Measurements from ENCODE around the gene ODR4.
"Not testable (repeated sequence)": the region's sequence is repeated elsewhere in the genome, so short reads cannot be mapped to it uniquely, and the experiment has no call there.

The ODR4 gene

DNA sequence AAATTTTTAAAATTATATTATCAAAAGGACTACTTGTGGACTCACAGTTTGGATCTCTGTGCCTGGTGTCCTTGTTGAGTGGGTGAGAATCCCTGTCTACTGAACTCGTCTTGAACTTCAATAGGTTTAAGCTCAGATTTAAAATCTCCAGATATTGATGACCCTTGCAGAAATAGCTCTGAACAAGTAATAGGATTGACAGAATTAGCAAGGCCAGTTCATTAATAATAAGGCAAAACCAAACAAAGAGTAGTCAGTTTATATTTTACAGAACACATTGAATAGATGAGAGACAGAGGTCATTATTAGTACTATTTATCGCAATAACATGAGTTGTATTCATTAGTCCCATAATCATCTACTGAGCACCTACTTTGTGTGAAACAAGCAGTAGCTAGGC lies 85.4 kb downstream of the ODR4 start, which contains the start of gene PDC:
Gene PDC (minus strand): TSS at position 101 of the 400 bp plus-strand sequence. CDS start 11,655 bp downstream, outside the sequence.
- no peak within 1 kb of the TSS for H3K4me3 ChIP-seq (ENCODE audit: low read depth in 1 of 2, low read length in 2 of 2)
- H3K27ac ChIP-seq (ENCODE audit: low read length): no peak within 1 kb of the TSS
- no peaks in the 10 kb centered on the region for H3K36me3 ChIP-seq (ENCODE audit: control insufficient read depth in 1 of 2, insufficient read depth in 2 of 2, low read length in 2 of 2)
- peaks cover 0 to 3% of the 10 kb centered on the region in 2 donors for H3K4me1 ChIP-seq (ENCODE audit: control insufficient read depth in 1 of 2, insufficient read depth in 2 of 2, low read length in 2 of 2)
- H3K27me3 ChIP-seq (ENCODE audit: low read depth, low read length): no peaks in the 10 kb centered on the region
- no peaks in the 10 kb centered on the region for H3K9me3 ChIP-seq (ENCODE audit: control insufficient read depth in 1 of 2, low read length in 2 of 2)

DNA sequence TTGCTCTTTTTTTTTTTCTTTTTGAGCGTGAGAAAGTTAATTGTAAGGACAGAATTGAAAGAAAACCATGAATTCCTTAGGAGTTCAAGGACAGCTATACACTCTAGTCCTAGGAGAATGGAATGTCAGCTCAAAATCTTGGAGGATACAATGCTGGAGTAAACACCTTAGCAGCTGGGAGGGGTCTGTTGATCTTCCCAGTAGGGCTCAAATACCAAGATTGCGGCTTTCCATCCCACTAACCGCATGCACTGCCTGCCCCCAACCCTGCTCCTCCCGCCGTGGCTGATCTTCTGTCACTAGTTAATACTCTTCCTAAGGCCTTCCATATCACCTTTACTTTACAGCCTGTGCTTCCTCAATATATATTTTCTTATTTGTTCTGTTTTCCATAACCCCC lies 87.9 kb downstream of the ODR4 start:
- no peak overlapping the region for H3K4me3 ChIP-seq (ENCODE audit: low read depth in 1 of 2, low read length in 2 of 2)
- no peaks in the 10 kb centered on the region for H3K36me3 ChIP-seq (ENCODE audit: control insufficient read depth in 1 of 2, insufficient read depth in 2 of 2, low read length in 2 of 2)
- H3K27ac ChIP-seq (ENCODE audit: low read length): no peak overlapping the region
- H3K4me1 ChIP-seq (ENCODE audit: control insufficient read depth in 1 of 2, insufficient read depth in 2 of 2, low read length in 2 of 2): no peaks in the 10 kb centered on the region
- H3K9me3 ChIP-seq (ENCODE audit: control insufficient read depth in 1 of 2, low read length in 2 of 2): no peaks in the 10 kb centered on the region
- no peaks in the 10 kb centered on the region for H3K27me3 ChIP-seq (ENCODE audit: low read depth, low read length)

DNA sequence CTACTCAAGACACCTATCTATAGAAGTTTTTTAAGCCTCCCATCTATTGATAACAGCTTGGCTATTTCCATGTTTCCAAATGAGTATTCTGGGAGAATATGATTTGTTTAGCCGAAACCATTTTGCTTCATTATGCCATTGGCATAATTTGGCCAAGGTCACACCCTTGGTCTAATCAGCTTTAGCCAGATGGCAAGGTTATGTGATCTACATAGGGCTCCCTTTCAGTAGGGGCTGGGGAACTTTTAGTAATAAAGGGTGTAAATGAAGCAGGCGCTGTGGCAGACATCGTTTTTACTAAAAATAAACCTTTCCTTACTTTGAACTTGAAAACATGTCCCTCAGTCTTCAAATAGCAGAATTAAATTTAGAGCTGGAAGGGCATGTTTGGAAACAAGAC lies 88.3 kb downstream of the ODR4 start:
- H3K27ac ChIP-seq (ENCODE audit: low read length): no peak overlapping the region
- H3K4me3 ChIP-seq (ENCODE audit: low read depth in 1 of 2, low read length in 2 of 2): no peak overlapping the region
- H3K9me3 ChIP-seq (ENCODE audit: control insufficient read depth in 1 of 2, low read length in 2 of 2): no peaks in the 10 kb centered on the region
- no peaks in the 10 kb centered on the region for H3K36me3 ChIP-seq (ENCODE audit: control insufficient read depth in 1 of 2, insufficient read depth in 2 of 2, low read length in 2 of 2)
- H3K27me3 ChIP-seq (ENCODE audit: low read depth, low read length): no peaks in the 10 kb centered on the region
- H3K4me1 ChIP-seq (ENCODE audit: control insufficient read depth in 1 of 2, insufficient read depth in 2 of 2, low read length in 2 of 2): no peaks in the 10 kb centered on the region

DNA sequence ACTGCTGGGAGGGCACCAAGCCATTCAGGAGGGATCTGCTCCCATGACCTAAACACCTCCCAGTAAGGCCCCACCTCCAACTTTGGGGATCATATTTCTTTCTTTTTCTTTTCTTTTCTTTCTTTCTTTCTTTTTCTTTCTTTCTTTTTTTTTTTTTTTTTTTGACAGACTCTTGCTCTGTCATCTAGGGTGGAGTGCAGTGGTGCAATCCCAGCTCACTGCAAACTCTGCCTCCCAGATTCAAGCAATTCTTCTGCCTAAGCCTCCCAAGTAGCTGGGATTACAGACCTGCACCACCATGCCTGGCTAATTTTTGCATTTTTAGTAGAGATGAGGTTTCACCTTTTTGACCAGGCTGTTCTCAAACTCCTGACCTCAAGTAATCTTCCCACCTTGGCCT lies 89.9 kb downstream of the ODR4 start:
- H3K9me3 ChIP-seq (ENCODE audit: control insufficient read depth in 1 of 2, low read length in 2 of 2); H3K27me3 ChIP-seq (ENCODE audit: low read depth, low read length); H3K36me3 ChIP-seq (ENCODE audit: control insufficient read depth in 1 of 2, insufficient read depth in 2 of 2, low read length in 2 of 2); H3K4me1 ChIP-seq (ENCODE audit: control insufficient read depth in 1 of 2, insufficient read depth in 2 of 2, low read length in 2 of 2); H3K4me3 ChIP-seq (ENCODE audit: low read depth in 1 of 2, low read length in 2 of 2); H3K27ac ChIP-seq (ENCODE audit: low read length): not testable (repeated sequence)

DNA sequence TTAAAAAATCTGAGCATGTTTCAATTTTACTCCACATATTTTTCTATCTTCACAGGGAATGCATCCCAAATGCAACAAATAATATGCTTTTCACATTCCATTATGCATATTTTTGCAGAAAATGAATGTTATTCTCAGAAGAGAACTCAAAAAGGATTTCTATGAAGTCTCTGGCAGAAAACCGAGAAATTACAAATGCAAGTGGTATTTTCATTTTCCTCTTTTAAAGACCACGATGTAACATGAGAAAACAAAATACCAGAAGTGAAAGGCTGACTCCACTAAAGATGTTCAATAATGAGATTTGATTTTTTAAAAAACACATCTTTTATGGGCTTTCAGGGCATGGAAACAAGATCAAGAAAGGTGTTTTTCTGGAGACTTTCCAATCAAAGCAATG lies 90.3 kb downstream of the ODR4 start:
- no peaks in the 10 kb centered on the region for H3K9me3 ChIP-seq (ENCODE audit: control insufficient read depth in 1 of 2, low read length in 2 of 2)
- no peaks in the 10 kb centered on the region for H3K36me3 ChIP-seq (ENCODE audit: control insufficient read depth in 1 of 2, insufficient read depth in 2 of 2, low read length in 2 of 2)
- no peaks in the 10 kb centered on the region for H3K27me3 ChIP-seq (ENCODE audit: low read depth, low read length)
- no peaks in the 10 kb centered on the region for H3K4me1 ChIP-seq (ENCODE audit: control insufficient read depth in 1 of 2, insufficient read depth in 2 of 2, low read length in 2 of 2)
- no peak overlapping the region for H3K4me3 ChIP-seq (ENCODE audit: low read depth in 1 of 2, low read length in 2 of 2)
- H3K27ac ChIP-seq (ENCODE audit: low read length): no peak overlapping the region

Measured in muscle layer of duodenum (tissue), 2 donors.